Naive thymus-derived CD4-positive, alpha-beta T cell (primary cell): ENCODE measurements around the gene PPP1R1C. TPM values are rescaled to one million over a fixed set of nuclear protein-coding genes. Genes with fewer than 3 reads are reported as not detected.

Experiments
- ATAC-seq: fragments of 150-1000 bp; cut with Tn5 transposase; 2 replicates; pipeline ENCODE4 v1.10.0; 2021; ENCODE audit warnings: mild to moderate bottlenecking, moderate library complexity
- CTCF ChIA-PET: fragments of 350-600 bp; sonication (Branson Sonifier 250); formaldehyde crosslinking; loops from one replicate; lab custom pipeline; 2021; ENCODE audit warnings: antibody characterized with exemption; lab: Charles Lee
- POLR2A ChIA-PET: fragments of 350-600 bp; sonication (Branson Sonifier 250); formaldehyde crosslinking; loops from one replicate; lab custom pipeline; 2021; ENCODE audit warnings: antibody characterized with exemption, inconsistent platforms; lab: Charles Lee
- DNase-seq, 9 donors: peaks; one replicate each; pipeline versions ENCODE4 v3.0.0 to v3.0.0-alpha.2; 2020 to 2022; ENCODE audit warnings: mixed read lengths in 1 of 9
- H3K27ac ChIP-seq: one replicate; pipeline ENCODE4 v1.7.0; 2013; ENCODE audit warnings: mild to moderate bottlenecking, low read depth, low read length, moderate library complexity
- H3K27me3 ChIP-seq, 2 donors: one replicate each; pipeline ENCODE4 v1.7.0; 2013; ENCODE audit warnings: low read length in 2 of 2, mild to moderate bottlenecking in 2 of 2, moderate library complexity in 2 of 2; ENCODE audit not compliant: control insufficient read depth in 2 of 2, insufficient read depth in 2 of 2
- H3K36me3 ChIP-seq, 3 experiments: 1 replicate in 2 of 3; 2 replicates in 1 of 3; pipeline ENCODE4 v1.7.0; 2013; ENCODE audit warnings: low read length in 3 of 3, mild to moderate bottlenecking in 3 of 3, moderate library complexity in 1 of 3; ENCODE audit not compliant: insufficient read depth in 3 of 3, control insufficient read depth in 2 of 3
- H3K4me1 ChIP-seq, 2 donors: one replicate each; pipeline ENCODE4 v1.7.0; 2013; ENCODE audit warnings: low read length in 2 of 2, mild to moderate bottlenecking in 2 of 2, moderate library complexity in 1 of 2; ENCODE audit not compliant: control insufficient read depth in 2 of 2, insufficient read depth in 2 of 2
- H3K4me3 ChIP-seq: 2 replicates; pipeline ENCODE4 v1.7.0; 2013; ENCODE audit warnings: mild to moderate bottlenecking, low read length
- H3K9me3 ChIP-seq, 3 experiments: 1 replicate in 2 of 3; 2 replicates in 1 of 3; pipeline ENCODE4 v1.7.0; 2013; ENCODE audit warnings: low read length in 3 of 3; ENCODE audit not compliant: control insufficient read depth in 2 of 3
- H3K27ac Mint-ChIP-seq, 9 donors: one replicate each; pipeline ENCODE4 v1.8.0; 2020 to 2022; ENCODE audit warnings: mixed read lengths in 9 of 9, mild to moderate bottlenecking in 8 of 9, moderate library complexity in 5 of 9, inconsistent platforms in 2 of 9
- H3K27me3 Mint-ChIP-seq, 5 donors: one replicate each; pipeline ENCODE4 v1.8.0; 2021 to 2022; ENCODE audit warnings: mixed read lengths in 5 of 5, mild to moderate bottlenecking in 1 of 5
- H3K36me3 Mint-ChIP-seq, 5 donors: one replicate each; pipeline ENCODE4 v1.8.0; 2020 to 2022; ENCODE audit warnings: mixed read lengths in 5 of 5, mild to moderate bottlenecking in 3 of 5, inconsistent platforms in 1 of 5
- H3K4me1 Mint-ChIP-seq, 7 donors: one replicate each; pipeline ENCODE4 v1.8.0; 2020 to 2022; ENCODE audit warnings: mixed read lengths in 7 of 7, mild to moderate bottlenecking in 3 of 7, inconsistent platforms in 1 of 7
- H3K4me3 Mint-ChIP-seq, 10 donors: one replicate each; pipeline ENCODE4 v1.8.0; 2020 to 2022; ENCODE audit warnings: mild to moderate bottlenecking in 10 of 10, mixed read lengths in 10 of 10, moderate library complexity in 6 of 10, inconsistent platforms in 2 of 10
- H3K9me3 Mint-ChIP-seq, 11 donors: one replicate each; pipeline ENCODE4 v1.8.0; 2020 to 2022; ENCODE audit warnings: mixed read lengths in 11 of 11, mild to moderate bottlenecking in 4 of 11, inconsistent platforms in 1 of 11, moderate library complexity in 1 of 11
- intact Hi-C, 2 donors: fragments of 100-400 bp; cut with micrococcal nuclease; formaldehyde crosslinking; loops; one replicate each; pipeline ENCODE4 v1.15.1; 2023
- polyA plus RNA-seq, 2 donors: library from polyadenylated mRNA; unstranded; fragments of 300-500 nt; fragmentation: Illumina TruSeq; gene quantifications; one replicate each; pipeline ENCODE4 v1.2.3, GENCODE V29; 2021
- total RNA-seq, 6 experiments: library from RNA in 5 of 6; stranded (reverse) in 5 of 6; gene quantifications; 1 replicate in 5 of 6; 2 replicates in 1 of 6; pipeline ENCODE4 v1.2.3 and lab custom pipeline; 2021 to 2026

The PPP1R1C gene
- total and polyA plus RNA-seq, 7 experiments from 2014 or later, result not detected

DNA sequence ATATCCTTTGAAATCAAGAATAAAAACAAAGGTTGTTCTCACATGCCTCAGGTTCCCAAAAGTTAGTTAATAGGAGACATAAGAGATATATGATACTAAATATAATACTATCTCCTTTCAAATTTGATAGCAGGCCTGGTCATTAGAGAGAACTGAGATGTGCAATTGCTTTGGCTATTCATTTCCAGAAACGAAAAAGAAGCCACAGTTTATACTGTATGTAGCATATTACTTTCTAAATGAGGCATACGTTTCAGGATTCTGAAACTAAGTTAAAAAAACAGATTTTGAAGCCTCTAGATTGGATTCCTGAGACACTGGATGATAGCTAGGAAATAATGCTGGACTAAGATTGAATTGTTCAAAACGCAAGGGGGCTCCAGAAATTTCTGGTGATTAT lies 7.1 kb downstream of the PPP1R1C start:
- Histone ChIP-seq H3K36me3 (no peaks in the 10 kb centered on the region), H3K27ac (no peak overlapping the region), H3K4me3 (no peak overlapping the region), H3K9me3 (no peaks in the 10 kb centered on the region), H3K27me3 (no peaks in the 10 kb centered on the region), H3K4me1 (no peaks in the 10 kb centered on the region)
- Mint-ChIP-seq H3K27ac (no peak overlapping the region), H3K27me3 (peaks cover 7 to 19% (median 12%) of the 10 kb centered on the region in 5 donors), H3K9me3 (no peaks in the 10 kb centered on the region), H3K4me3 (no peak overlapping the region), H3K4me1 (no peaks in the 10 kb centered on the region), H3K36me3 (no peaks in the 10 kb centered on the region)
- intact Hi-C loops, result no loop called here
- no peak for DNase-seq
- ChIA-PET POLR2A (no interaction called here), CTCF (no interaction called here)
- no peak for ATAC-seq

DNA sequence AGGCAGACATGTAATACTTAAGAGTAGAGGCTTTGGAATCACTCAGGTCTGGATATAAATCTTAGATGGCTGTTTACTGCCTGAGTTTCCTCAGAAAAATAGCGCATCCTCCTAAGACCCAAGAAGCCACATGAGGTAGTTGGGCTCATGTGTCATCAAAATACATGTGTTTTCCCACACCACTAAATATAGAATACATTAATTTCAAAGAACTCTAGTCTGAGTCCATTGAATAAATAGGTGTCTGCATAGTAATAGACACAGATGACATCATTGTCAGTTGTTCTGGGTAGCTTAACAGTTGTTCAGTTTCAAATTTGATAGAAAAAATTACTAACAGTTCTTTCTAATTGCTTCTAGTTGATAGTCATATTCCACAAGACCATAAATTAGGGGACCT lies 9.6 kb downstream of the PPP1R1C start:
- no peaks in the 10 kb centered on the region for H3K27me3 ChIP-seq
- ChIA-PET CTCF (interaction anchor here (0.6 kb wide), 1 partner anchor 967 kb away, joined by 6 read pairs; no protein-coding TSS in a partner anchor), POLR2A (no interaction called here)
- Mint-ChIP-seq H3K4me3 (no peak overlapping the region), H3K27ac (no peak overlapping the region), H3K4me1 (no peaks in the 10 kb centered on the region), H3K36me3 (no peaks in the 10 kb centered on the region), H3K27me3 (peaks cover 7 to 19% (median 11%) of the 10 kb centered on the region in 5 donors), H3K9me3 (no peaks in the 10 kb centered on the region)
- ATAC-seq (no peak), DNase-seq (no peak)
- H3K27ac ChIP-seq, result no peak overlapping the region
- no peaks in the 10 kb centered on the region for H3K9me3 ChIP-seq
- no peaks in the 10 kb centered on the region for H3K4me1 ChIP-seq
- no peak overlapping the region for H3K4me3 ChIP-seq
- H3K36me3 ChIP-seq, result no peaks in the 10 kb centered on the region
- intact Hi-C loops, result no loop called here

DNA sequence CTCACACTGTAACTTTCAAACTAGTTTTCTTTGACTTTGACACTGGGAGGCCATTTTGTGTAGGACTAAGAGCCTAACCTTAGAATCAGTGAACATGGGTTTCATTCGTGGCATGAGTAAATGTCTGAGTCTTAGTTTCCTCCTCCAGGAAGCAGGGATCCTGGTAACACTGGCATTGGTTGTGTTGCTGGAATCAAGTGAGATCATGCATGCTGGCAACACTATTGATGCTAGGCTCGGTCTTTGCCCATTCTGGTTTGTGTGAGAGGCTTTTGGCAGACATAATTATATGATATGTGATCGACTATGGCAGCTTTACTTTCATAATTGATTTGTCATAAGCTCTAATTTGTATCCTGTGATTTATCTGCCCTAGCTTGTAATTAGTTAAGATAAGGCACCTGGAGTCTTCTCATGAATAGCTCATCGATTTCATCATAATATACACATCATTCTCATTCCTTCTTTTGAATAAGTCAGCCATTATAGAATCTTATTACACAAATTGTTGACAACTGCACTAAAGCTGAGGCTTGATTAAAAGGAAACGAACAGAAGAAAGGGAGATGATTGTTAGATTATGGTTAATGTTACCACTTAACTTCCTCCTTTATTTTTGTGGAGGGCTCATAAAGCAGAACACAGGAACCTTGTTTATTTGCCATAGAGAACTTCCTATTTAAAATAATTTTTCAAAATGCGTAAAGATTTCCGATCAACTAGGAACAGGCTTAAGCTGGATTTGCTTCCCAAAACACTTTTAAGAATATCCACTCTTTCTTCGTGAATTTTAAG lies 12.6 kb downstream of the PPP1R1C start:
- no peaks in the 10 kb centered on the region for H3K36me3 ChIP-seq
- Mint-ChIP-seq H3K27ac (no peak overlapping the region), H3K27me3 (peaks cover 4 to 13% (median 7%) of the 10 kb centered on the region in 5 donors), H3K9me3 (no peaks in the 10 kb centered on the region), H3K4me1 (no peaks in the 10 kb centered on the region), H3K36me3 (no peaks in the 10 kb centered on the region), H3K4me3 (no peak overlapping the region)
- no peak overlapping the region for H3K4me3 ChIP-seq
- ChIA-PET POLR2A (no interaction called here), CTCF (no interaction called here)
- H3K9me3 ChIP-seq, result no peaks in the 10 kb centered on the region
- H3K4me1 ChIP-seq, result no peaks in the 10 kb centered on the region
- peak; percentile 40 for ATAC-seq
- intact Hi-C loops, result no loop called here
- no peak overlapping the region for H3K27ac ChIP-seq
- no peaks in the 10 kb centered on the region for H3K27me3 ChIP-seq
- no peak for DNase-seq

DNA sequence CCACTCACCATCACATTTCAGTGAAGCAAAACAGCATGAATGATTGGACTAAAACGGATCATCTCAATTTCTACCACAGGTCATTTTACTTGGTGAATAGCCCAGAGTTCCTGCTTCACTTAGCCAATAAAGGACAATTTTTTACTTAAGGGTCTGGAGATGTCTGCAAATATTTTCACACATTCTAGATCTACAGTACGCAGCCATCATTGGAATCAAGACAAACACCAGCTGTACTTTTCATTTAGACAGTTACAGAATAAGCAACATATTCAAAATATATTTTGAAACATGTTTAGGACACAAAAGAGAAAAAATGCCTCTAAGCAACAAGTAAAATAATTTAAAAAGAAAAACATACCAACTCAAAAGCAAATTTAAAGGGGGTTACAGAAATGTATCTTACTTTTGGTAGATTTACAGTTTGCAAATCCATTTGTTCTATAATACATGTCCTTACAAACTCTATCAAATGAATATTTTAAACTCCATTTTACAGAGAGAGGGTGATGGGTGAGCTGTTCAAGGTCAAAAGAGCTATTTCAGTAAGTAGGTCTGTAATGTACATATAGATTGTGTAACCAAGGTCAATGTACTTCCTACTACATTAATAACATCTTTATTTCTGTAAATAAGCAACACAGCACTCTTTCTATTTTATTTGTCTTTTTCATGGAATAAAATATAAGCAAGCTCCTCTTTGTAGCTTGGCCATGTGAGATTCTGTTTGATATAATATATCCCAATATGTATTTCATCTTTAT lies 13.4 kb downstream of the PPP1R1C start:
- Mint-ChIP-seq H3K4me3 (no peak overlapping the region), H3K4me1 (no peaks in the 10 kb centered on the region), H3K27ac (no peak overlapping the region), H3K27me3 (peaks cover 4 to 13% (median 9%) of the 10 kb centered on the region in 5 donors), H3K9me3 (peaks cover 0 to under 1% (median 0%) of the 10 kb centered on the region in 11 donors), H3K36me3 (no peaks in the 10 kb centered on the region)
- intact Hi-C loops, result no loop called here
- DNase-seq (no peak), ATAC-seq (no peak)
- Histone ChIP-seq H3K27me3 (no peaks in the 10 kb centered on the region), H3K9me3 (no peaks in the 10 kb centered on the region), H3K4me1 (no peaks in the 10 kb centered on the region), H3K36me3 (no peaks in the 10 kb centered on the region), H3K27ac (no peak overlapping the region), H3K4me3 (no peak overlapping the region)
- CTCF ChIA-PET, result no interaction called here
- POLR2A ChIA-PET, result no interaction called here

DNA sequence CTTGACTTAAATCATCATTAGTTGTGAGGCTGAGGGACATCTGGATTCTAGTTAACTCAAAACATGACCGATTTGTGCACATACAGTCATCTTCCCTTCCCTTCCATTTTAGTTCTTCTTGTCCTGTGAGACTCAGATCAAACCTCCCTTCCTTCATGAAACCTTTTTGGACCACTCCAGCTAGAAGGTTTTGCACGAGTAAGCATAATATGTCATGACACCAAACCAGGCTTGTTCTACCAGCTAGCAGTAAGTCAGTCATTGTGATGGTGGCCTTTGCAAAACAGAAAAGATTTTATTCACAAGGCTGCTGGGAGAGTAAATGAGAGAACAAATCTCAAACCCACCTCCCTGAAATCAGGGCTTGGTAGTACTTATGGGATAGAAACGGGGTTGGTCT lies 14.3 kb downstream of the PPP1R1C start:
- ATAC-seq (no peak), DNase-seq (no peak)
- H3K27me3 ChIP-seq, result no peaks in the 10 kb centered on the region
- no peaks in the 10 kb centered on the region for H3K4me1 Mint-ChIP-seq
- H3K9me3 Mint-ChIP-seq, result peaks cover 0 to 4% (median 0%) of the 10 kb centered on the region in 11 donors
- no peaks in the 10 kb centered on the region for H3K36me3 Mint-ChIP-seq
- no peak overlapping the region for H3K4me3 ChIP-seq
- H3K4me3 Mint-ChIP-seq, result no peak overlapping the region
- peaks cover 0 to 15% (median 8%) of the 10 kb centered on the region in 5 donors for H3K27me3 Mint-ChIP-seq
- H3K4me1 ChIP-seq, result no peaks in the 10 kb centered on the region
- H3K27ac Mint-ChIP-seq, result no peak overlapping the region
- no peaks in the 10 kb centered on the region for H3K36me3 ChIP-seq
- intact Hi-C loops, result no loop called here
- POLR2A ChIA-PET, result no interaction called here
- CTCF ChIA-PET, result interaction anchor here (0.8 kb wide), 1 partner anchor 14 kb away, joined by 3 read pairs; no protein-coding TSS in a partner anchor
- no peak overlapping the region for H3K27ac ChIP-seq
- H3K9me3 ChIP-seq, result no peaks in the 10 kb centered on the region

DNA sequence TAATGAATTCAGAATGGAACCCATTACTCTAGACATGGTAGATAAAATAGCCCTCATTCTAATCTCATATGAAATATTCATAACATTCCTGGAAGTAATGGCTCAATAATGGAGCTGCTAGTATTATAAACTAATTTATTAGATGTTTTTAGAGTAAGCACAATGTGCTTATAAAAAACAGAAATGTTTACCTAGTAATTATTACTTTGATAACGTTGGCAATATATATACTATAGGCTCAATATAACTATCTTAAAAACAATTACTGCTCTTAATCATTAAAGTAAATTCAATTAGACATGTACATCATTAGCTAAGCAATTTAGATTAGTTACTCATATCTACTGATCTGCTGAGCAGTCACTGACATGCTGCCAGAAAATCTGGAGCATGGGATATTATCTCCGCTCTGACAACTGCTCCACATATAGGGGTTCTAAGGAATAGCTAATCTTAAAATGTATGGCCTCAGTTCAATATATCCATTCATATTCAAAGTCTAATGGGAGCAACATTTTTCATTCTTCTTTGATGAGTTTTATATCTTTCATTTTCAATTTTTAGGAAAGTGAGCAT lies 19.4 kb downstream of the PPP1R1C start:
- Histone ChIP-seq H3K36me3 (no peaks in the 10 kb centered on the region), H3K4me1 (no peaks in the 10 kb centered on the region), H3K4me3 (no peak overlapping the region), H3K27me3 (no peaks in the 10 kb centered on the region), H3K27ac (no peak overlapping the region), H3K9me3 (no peaks in the 10 kb centered on the region)
- POLR2A ChIA-PET, result interaction anchor here (0.5 kb wide), 1 partner anchor 11 kb away, joined by 3 read pairs; no protein-coding TSS in a partner anchor
- no peak overlapping the region for H3K27ac Mint-ChIP-seq
- ATAC-seq (no peak), DNase-seq (no peak)
- H3K9me3 Mint-ChIP-seq, result peaks cover 0 to 13% (median 0%) of the 10 kb centered on the region in 11 donors
- intact Hi-C loops, result no loop called here
- H3K36me3 Mint-ChIP-seq, result no peaks in the 10 kb centered on the region
- no peak overlapping the region for H3K4me3 Mint-ChIP-seq
- peaks cover 0 to 7% (median under 1%) of the 10 kb centered on the region in 5 donors for H3K27me3 Mint-ChIP-seq
- H3K4me1 Mint-ChIP-seq, result no peaks in the 10 kb centered on the region
- CTCF ChIA-PET, result no interaction called here
